Activated naive CD8-positive, alpha-beta T cell (primary cell): ENCODE data around the gene LRRC7.

Source experiments
- H3K27ac Mint-ChIP-seq: one replicate; pipeline ENCODE4 v1.8.0; 2021; ENCODE audit warnings: mixed read lengths
- H3K27me3 Mint-ChIP-seq: one replicate; pipeline ENCODE4 v1.8.0; 2021; ENCODE audit warnings: mixed read lengths
- H3K36me3 Mint-ChIP-seq: one replicate; pipeline ENCODE4 v1.8.0; 2021; ENCODE audit warnings: mixed read lengths
- H3K4me1 Mint-ChIP-seq: one replicate; pipeline ENCODE4 v1.8.0; 2021; ENCODE audit warnings: low read depth, mixed read lengths
- H3K4me3 Mint-ChIP-seq: one replicate; pipeline ENCODE4 v1.8.0; 2021; ENCODE audit warnings: mild to moderate bottlenecking, mixed read lengths
- H3K9me3 Mint-ChIP-seq: one replicate; pipeline ENCODE4 v1.8.0; 2021; ENCODE audit warnings: low read depth, mixed read lengths

Gene LRRC7

DNA sequence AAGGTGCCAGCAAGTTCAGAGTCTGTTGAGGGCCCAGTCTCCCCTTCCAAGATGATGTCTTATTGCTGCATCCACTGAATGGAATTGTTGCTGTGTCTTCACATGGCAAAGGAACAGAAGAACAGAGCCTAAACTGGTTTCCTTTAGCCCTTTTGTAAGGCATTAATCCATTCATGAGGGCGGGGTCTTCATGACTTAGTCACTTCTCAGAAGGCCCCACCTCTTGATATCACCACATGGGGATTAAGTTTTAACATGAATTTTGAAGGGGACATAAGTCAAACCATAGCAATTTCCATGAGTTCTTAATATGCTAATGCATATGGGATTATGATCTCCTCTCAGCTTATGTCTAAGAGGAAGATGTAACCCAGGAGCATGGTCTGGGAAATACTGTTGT, 182.9 kb downstream of the LRRC7 start:
- H3K27me3 Mint-ChIP-seq: no peaks in the 10 kb centered on the region
- no peaks in the 10 kb centered on the region for H3K9me3 Mint-ChIP-seq
- no peak overlapping the region for H3K27ac Mint-ChIP-seq
- no peaks in the 10 kb centered on the region for H3K4me1 Mint-ChIP-seq
- no peaks in the 10 kb centered on the region for H3K36me3 Mint-ChIP-seq
- H3K4me3 Mint-ChIP-seq: no peak overlapping the region

- no peaks in the 10 kb centered on the region for H3K4me1 Mint-ChIP-seq
- no peaks in the 10 kb centered on the region for H3K36me3 Mint-ChIP-seq
- H3K27me3 Mint-ChIP-seq: no peaks in the 10 kb centered on the region
- no peak overlapping the region for H3K27ac Mint-ChIP-seq
- H3K4me3 Mint-ChIP-seq: no peak overlapping the region
- H3K9me3 Mint-ChIP-seq: no peaks in the 10 kb centered on the region
Measured at GRCh38 chr1:69752831-69753230, 185.1 kb downstream of the LRRC7 start.

GRCh38 chr1:69754521-69754920, 186.8 kb downstream of the LRRC7 start:
- Mint-ChIP-seq H3K9me3 (no peaks in the 10 kb centered on the region), H3K27ac (no peak overlapping the region), H3K27me3 (no peaks in the 10 kb centered on the region), H3K36me3 (no peaks in the 10 kb centered on the region), H3K4me3 (no peak overlapping the region), H3K4me1 (no peaks in the 10 kb centered on the region)

- Mint-ChIP-seq H3K27ac (no peak overlapping the region), H3K4me1 (no peaks in the 10 kb centered on the region), H3K4me3 (no peak overlapping the region), H3K9me3 (no peaks in the 10 kb centered on the region), H3K27me3 (no peaks in the 10 kb centered on the region), H3K36me3 (no peaks in the 10 kb centered on the region)
Measured at GRCh38 chr1:69755647-69756046, 187.9 kb downstream of the LRRC7 start.

- peaks cover 8% of the 10 kb centered on the region for H3K9me3 Mint-ChIP-seq
- no peaks in the 10 kb centered on the region for H3K4me1 Mint-ChIP-seq
- no peaks in the 10 kb centered on the region for H3K36me3 Mint-ChIP-seq
- no peaks in the 10 kb centered on the region for H3K27me3 Mint-ChIP-seq
- H3K4me3 Mint-ChIP-seq: no peak overlapping the region
- H3K27ac Mint-ChIP-seq: no peak overlapping the region
Measured at GRCh38 chr1:69765951-69766350, 198.2 kb downstream of the LRRC7 start.

DNA sequence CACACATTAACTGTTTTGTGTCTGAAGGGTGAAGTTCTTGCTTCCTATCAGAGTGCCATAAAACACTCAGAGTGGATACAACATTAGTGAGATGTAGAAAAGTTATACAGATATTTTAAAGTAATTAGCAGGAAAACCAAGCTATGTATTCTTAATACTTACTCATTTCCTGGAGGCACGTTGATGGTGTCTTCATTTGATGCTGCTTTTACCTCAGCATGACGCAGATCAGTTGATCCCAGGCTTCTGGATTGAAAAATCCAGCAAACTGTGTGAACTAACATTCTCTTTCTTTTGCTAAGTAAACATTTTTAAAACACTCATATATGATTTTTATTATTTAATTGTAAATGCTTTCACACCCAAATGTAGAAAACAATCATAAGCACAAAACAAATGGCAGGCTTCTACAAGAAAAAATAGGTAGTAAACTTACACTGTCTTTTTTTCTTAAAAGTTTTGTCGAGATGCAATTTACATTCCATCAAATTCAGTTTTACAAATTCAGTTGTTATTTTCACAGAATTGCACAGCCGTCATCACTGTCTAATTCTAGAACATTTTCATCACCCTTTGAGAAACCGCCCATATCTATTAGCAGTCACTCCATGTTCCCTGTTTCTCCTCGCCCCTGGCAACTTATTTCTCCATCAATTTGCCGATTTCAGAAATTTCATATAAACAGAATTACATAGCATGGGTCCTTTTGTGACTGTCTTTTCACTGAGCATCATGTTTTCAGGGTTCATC, 198.9 kb downstream of the LRRC7 start:
- no peaks in the 10 kb centered on the region for H3K27me3 Mint-ChIP-seq
- H3K4me3 Mint-ChIP-seq: no peak overlapping the region
- peaks cover 8% of the 10 kb centered on the region for H3K9me3 Mint-ChIP-seq
- H3K36me3 Mint-ChIP-seq: no peaks in the 10 kb centered on the region
- H3K4me1 Mint-ChIP-seq: no peaks in the 10 kb centered on the region
- no peak overlapping the region for H3K27ac Mint-ChIP-seq

DNA sequence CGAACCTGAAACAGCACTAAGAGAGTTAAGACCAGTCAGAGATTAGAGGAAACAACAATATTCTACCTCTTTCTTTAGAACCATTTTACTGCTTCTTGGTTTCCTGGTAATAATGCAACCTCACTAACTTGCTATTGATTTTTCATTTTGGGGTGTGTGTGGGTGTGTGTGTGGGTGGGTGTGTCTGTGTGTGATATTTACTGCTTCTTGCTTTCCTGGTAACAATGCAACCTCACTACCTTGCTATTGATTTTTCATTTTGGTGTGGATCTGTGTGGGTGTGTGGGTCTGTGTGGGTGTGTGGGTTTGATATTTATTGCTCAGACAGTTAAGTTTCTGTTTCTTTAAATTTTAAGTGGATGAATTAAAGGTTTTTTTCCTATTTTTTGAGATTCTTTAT, 208.8 kb downstream of the LRRC7 start:
- no peaks in the 10 kb centered on the region for H3K9me3 Mint-ChIP-seq
- no peaks in the 10 kb centered on the region for H3K4me1 Mint-ChIP-seq
- no peak overlapping the region for H3K4me3 Mint-ChIP-seq
- no peak overlapping the region for H3K27ac Mint-ChIP-seq
- H3K36me3 Mint-ChIP-seq: no peaks in the 10 kb centered on the region
- H3K27me3 Mint-ChIP-seq: no peaks in the 10 kb centered on the region

GRCh38 chr1:69777423-69777822, 209.7 kb downstream of the LRRC7 start:
- Mint-ChIP-seq H3K4me1 (no peaks in the 10 kb centered on the region), H3K36me3 (no peaks in the 10 kb centered on the region), H3K27ac (no peak overlapping the region), H3K27me3 (no peaks in the 10 kb centered on the region), H3K9me3 (no peaks in the 10 kb centered on the region), H3K4me3 (no peak overlapping the region)

- Mint-ChIP-seq H3K27ac (no peak overlapping the region), H3K36me3 (no peaks in the 10 kb centered on the region), H3K4me1 (no peaks in the 10 kb centered on the region), H3K4me3 (no peak overlapping the region), H3K27me3 (no peaks in the 10 kb centered on the region), H3K9me3 (no peaks in the 10 kb centered on the region)
Measured at GRCh38 chr1:69777971-69778370, 210.2 kb downstream of the LRRC7 start.

DNA sequence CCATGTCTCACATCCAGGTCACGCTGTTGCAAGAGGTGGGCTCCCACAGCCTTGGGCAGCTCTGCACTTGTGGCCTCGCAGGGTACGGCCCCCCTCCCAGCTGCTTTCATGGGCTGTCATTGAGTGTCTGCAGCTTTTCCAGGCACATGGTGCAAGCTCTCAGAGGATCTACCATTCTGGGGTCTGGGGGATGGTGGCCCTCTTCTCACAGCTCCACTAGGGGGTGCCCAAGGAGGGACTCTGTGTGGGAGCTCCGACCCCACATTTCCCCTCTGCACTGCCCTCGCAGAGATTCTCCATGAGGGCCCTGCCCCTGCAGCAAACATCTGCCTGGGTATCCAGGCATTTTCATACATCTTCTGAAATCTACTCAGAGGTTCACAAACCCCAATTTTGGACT, 219.4 kb downstream of the LRRC7 start:
- Mint-ChIP-seq H3K4me3 (no peak overlapping the region), H3K36me3 (no peaks in the 10 kb centered on the region)

GRCh38 chr1:69791311-69791710, 223.6 kb downstream of the LRRC7 start:
- H3K4me1 Mint-ChIP-seq: no peaks in the 10 kb centered on the region
- H3K27me3 Mint-ChIP-seq: no peaks in the 10 kb centered on the region
- H3K4me3 Mint-ChIP-seq: no peak overlapping the region
- H3K9me3 Mint-ChIP-seq: no peaks in the 10 kb centered on the region
- H3K36me3 Mint-ChIP-seq: no peaks in the 10 kb centered on the region
- H3K27ac Mint-ChIP-seq: no peak overlapping the region

More for the DNA sequence above, 219.4 kb downstream of the LRRC7 start:
- Mint-ChIP-seq H3K27ac (no peak overlapping the region), H3K4me1 (no peaks in the 10 kb centered on the region), H3K9me3 (no peaks in the 10 kb centered on the region), H3K27me3 (no peaks in the 10 kb centered on the region)

- H3K9me3 Mint-ChIP-seq: peaks cover 6% of the 10 kb centered on the region
- H3K4me3 Mint-ChIP-seq: no peak overlapping the region
- no peaks in the 10 kb centered on the region for H3K27me3 Mint-ChIP-seq
- no peak overlapping the region for H3K27ac Mint-ChIP-seq
- no peaks in the 10 kb centered on the region for H3K36me3 Mint-ChIP-seq
- H3K4me1 Mint-ChIP-seq: no peaks in the 10 kb centered on the region
Measured at GRCh38 chr1:69794831-69795230, 227.1 kb downstream of the LRRC7 start.

- H3K4me3 Mint-ChIP-seq: no peak overlapping the region
- no peaks in the 10 kb centered on the region for H3K4me1 Mint-ChIP-seq
- H3K9me3 Mint-ChIP-seq: peaks cover 4% of the 10 kb centered on the region
- H3K27me3 Mint-ChIP-seq: no peaks in the 10 kb centered on the region
- H3K27ac Mint-ChIP-seq: no peak overlapping the region
- no peaks in the 10 kb centered on the region for H3K36me3 Mint-ChIP-seq
Measured at GRCh38 chr1:69814926-69815325, 247.2 kb downstream of the LRRC7 start.

DNA sequence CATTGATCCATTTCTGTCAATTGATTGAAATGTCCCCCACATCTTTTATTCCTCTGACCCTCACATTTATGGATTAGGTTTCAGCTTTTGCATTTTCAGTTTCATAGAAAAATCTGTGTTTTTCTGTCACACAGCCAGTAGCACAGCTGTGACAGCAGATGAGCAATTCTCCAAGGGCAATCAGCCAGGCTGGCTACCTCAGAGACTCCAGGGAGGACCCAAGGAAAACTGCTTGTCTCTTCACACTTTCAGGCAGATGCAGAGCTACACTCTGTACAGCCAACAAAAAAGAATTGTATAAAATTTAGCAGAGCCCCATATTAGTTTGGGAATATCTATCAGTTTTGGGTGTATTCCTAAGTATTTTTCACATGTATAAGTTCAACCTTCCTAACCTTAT, 257.2 kb downstream of the LRRC7 start:
- H3K4me3 Mint-ChIP-seq: no peak overlapping the region
- H3K27me3 Mint-ChIP-seq: no peaks in the 10 kb centered on the region
- no peaks in the 10 kb centered on the region for H3K36me3 Mint-ChIP-seq
- no peaks in the 10 kb centered on the region for H3K4me1 Mint-ChIP-seq
- H3K9me3 Mint-ChIP-seq: no peaks in the 10 kb centered on the region
- H3K27ac Mint-ChIP-seq: no peak overlapping the region

- no peaks in the 10 kb centered on the region for H3K36me3 Mint-ChIP-seq
- H3K27me3 Mint-ChIP-seq: no peaks in the 10 kb centered on the region
- H3K4me1 Mint-ChIP-seq: no peaks in the 10 kb centered on the region
- H3K4me3 Mint-ChIP-seq: no peak overlapping the region
- no peak overlapping the region for H3K27ac Mint-ChIP-seq
- H3K9me3 Mint-ChIP-seq: no peaks in the 10 kb centered on the region
Measured at GRCh38 chr1:69827732-69828131, 260.0 kb downstream of the LRRC7 start.

- Mint-ChIP-seq H3K4me3 (no peak overlapping the region), H3K9me3 (no peaks in the 10 kb centered on the region), H3K27ac (no peak overlapping the region), H3K36me3 (no peaks in the 10 kb centered on the region), H3K27me3 (no peaks in the 10 kb centered on the region), H3K4me1 (no peaks in the 10 kb centered on the region)
Measured at GRCh38 chr1:69833536-69833935, 265.8 kb downstream of the LRRC7 start.
